ENCODE measurements around the gene GSTM3.

GSTM3 gene

DNA sequence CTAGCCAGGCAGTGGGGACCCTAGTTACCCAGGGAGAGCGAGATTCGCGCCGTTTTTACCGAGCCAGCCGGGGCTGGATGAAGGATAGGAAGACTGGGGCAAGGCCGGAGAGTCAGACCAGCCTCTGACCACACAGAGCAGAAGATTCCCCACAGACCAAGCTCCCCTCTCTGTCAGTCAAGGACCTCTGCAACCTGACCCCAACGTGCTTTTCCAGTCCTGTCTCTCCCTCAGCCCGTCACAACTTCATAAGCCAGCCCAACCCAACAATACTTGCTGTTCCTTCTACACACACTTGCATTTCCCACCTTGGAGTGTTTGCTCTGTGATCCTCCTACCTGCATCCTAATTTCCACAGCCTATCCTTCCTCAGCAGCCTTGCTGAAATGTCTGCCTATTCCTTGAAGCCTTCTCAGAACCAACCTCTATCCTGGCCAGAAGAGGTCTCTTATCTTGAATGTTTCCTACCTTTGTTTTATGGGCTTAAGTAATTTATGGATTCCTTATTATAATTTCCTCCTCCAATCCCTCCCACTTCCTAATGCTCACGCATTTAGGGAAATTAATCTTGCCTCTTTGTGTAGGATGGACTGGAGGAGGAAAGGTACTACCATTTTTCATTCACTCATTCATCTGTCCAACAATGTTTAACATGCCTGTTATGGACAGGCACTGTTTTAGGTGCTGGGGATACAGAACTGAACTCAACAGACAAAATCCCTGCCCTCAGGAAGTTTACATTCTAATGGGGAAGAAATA, at the start of gene GSTM3:
TSS of gene GSTM3 (minus strand) at position 424 of the 759 bp plus-strand sequence. CDS start 751 bp downstream, outside the sequence.
- peak; percentile 61 for DNase-seq

DNA sequence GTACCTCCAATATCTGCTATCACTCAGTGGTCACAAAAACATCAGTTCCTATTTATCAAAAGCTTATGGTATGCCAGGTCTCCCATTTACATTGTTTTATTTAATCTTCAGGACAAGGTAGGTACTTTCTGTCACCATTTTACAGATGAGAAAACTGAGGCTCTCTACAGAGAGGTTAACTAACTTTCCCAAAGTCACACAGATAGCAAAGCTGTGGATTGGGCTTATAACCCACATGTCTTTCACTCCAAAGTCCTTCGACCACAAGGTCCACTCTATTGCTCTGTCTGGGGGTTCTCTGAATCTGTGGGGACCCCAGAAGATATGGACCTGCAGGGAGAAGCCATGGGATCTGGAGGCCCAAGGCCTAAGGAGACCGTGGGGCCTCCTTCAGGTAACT, 49.5 kb upstream of the GSTM3 start:
- no peak for DNase-seq

GRCh38 chr1:109789551-109790180, 48.8 kb upstream of the GSTM3 start:
- no peak for DNase-seq

GRCh38 chr1:109788695-109789521, 48.1 kb upstream of the GSTM3 start:
- no peak for DNase-seq

DNA sequence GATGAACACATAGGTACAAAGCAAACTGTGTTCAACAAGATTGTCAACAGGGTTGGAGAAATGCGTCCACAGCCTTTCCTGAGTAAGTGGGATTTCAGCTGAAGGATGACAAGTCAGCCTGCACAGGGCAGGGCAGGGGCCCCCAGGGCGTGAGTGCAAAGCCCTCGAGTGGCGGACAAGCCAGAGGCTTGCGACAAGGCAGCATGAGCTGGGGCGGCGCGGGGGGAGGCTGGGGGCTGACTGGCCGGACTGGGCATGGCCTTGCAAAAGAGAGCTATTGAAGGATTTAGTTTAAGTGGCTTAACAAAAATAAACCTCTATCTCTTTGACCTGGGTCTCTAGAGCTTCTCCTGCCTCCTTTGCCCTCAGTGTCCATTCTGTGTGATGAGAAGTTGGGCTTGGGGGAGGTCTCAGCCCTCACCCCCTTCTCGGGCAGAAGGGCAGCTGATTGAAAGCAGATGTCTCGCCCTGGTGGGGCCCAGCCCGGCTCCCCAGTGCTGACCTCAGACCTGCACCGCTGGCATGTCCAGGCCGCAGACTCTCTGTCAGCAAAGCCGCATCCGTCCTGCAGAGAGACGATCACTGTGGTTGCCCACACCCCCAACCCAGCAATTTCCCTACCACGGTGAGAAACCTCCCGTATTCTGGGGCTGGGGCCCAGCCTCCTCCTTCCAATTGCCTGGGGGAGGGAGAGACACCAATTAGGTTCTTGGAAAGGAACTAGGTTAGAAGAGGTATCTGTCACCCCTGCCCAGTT, 47.2 kb upstream of the GSTM3 start:
- no peak for DNase-seq

DNA sequence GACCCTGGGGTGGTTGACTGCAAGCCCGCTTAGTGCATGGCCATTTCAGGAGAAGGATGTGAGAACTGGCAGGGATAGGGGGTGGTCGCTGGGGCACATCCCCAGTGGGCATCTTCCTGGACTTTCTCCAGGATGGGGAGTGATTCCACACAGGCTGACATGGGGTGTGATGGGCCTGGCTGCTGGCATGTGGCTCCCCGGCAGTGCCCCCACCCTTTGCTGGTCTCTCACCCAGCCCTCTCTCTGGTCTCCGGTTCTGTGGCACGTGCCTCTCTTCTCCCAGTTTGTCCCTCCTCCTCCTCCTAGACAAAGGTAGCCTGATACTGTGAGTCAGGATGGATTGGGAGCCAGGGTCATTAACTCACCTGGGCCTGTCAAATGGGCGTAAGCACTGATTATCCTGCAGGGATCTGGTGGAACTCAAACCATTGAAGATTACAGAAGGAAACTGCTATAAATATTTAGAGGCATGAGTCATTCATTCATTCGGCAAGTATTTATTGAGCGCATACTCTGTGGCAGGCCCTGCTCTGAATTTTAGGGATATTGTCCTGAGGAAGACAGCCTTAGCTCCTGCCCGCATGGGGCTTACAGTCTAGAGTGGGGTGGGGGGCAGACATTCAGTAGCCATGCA, 46.5 kb upstream of the GSTM3 start:
- DNase-seq, result no peak

GRCh38 chr1:109786531-109787021, 45.7 kb upstream of the GSTM3 start:
- no peak for DNase-seq

DNA sequence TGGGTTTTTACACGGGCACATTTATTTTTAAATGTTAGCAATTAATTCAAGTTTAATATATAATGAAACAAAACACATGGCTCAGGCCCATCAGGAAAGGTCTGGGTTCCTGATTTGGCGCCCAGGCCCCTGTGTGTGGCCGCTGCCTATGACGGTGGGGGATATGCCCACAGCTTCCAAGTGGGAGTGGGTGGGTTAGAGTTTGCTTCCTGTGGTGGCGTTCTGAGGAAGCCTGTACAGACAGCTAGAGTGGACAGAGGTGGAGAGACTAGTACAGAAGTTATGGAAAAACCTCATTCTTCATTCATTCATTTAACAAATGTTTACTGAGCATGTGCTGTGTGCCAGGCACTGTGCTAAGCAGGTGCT, 45.3 kb upstream of the GSTM3 start:
- no peak for DNase-seq

GRCh38 chr1:109785446-109786111, 44.7 kb upstream of the GSTM3 start:
- DNase-seq, result no peak

DNA sequence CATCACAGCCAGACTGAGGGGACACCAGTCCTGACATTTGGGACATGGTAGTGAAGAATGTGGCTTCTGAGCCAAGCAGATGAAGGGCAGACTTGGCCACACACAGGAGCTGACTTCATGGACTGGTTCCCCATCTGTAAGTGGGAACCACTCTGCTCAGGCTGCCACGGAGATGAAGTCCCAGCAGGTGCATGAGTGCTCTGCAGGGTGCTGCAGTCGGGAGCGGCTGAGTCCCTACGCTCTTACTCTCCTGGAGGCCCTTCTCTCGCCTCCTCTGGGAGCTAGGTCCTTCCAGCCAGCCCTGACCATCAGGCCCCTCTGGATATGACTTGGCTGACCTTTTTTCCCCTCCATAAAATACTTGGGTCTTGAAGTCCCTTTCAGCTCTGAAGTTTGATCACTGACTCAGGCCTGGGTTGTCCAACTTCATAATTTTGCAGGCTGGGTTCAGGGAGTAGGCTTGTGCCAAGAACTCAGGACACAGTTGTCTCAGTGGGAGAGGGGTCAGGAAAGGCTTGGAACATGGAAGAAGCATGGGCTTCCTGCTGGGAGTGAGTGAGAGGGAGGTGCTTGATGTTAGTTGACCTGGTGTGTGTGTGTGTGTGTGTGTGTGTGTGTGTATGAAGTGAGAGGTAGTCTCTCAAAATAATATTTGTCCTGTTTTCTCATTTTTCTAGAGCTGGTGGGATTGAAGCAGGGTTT, 43.9 kb upstream of the GSTM3 start:
- DNase-seq, result no peak

DNA sequence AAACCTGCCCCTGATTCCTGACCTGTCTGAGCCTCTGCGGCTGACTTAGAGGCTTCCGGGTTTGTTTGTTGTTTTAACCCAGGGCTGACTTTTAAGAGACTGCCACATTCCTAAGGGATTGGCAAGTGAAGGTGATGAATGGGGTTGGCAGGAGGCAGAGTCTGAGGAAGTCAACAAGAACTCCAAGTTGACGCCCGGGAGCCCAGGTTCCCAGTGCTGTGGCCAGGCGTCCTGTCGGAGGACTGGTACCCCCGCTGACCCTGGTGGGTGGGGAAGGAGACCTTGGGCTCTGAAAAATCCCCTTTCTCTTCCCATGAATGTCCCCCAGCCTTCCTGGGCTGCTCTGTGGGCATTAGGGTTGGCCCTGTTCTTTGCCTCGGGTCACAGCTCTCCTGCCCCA, 42.6 kb upstream of the GSTM3 start:
- no peak for DNase-seq

DNA sequence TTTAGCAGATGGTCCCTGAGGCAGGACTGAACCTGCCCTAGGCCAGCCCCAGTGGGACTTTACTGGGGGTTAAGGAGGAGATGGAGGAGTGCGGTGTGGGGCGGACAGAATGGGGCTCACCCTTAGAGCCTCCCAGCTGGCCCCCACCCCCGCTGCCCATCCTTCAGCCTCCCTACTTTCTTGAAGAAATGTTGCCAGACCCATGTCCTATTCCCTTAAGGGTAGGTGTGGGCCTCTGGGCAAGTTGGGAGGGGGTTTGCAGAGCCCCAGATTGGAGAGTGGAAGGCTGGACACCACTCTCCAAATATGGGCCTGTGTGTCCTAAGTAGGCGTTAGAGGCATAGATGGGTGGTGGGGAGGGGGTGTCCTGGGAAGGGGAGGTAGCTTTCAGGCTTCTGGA, 42.1 kb upstream of the GSTM3 start:
- DNase-seq, result no peak

DNA sequence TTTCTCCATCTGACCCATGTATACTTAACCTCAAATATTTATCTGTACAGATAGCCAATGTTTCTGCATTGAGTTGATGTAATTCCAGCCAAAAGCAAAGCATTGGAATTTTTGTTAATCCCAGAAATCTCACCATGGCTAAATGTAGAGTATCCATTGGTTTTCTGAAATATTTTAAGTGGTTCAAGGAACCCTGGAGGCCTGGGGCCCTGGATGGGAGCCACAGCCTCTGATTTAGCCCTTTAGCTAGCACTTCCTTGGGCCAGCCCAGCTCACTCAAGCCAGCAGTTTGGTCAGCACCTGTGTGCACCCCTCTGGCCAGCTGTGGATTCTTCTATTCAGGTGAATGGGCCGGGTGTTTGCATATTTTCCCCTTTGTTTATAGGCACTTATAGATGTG, 41.7 kb upstream of the GSTM3 start:
- no peak for DNase-seq

DNA sequence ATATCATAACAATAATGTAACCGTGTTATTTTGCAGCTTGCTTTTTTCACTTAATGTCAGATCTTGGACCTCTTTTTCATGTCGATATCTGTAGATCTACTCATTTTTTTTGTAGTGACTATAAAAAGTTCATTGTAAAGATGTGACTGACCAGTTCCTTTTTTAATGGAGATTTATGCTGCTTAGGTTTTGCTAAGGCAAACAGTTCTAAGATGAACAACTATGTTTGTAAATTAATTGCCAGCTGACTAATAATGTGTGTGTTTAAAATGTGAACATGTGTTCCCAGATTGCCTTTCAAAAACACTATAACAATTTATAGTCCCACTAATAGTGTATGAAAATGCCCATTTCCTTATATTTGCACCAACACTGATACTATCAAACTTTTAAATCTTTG, 41.0 kb upstream of the GSTM3 start:
- no peak for DNase-seq

GRCh38 chr1:109780982-109781381, 40.1 kb upstream of the GSTM3 start:
- no peak for DNase-seq

DNA sequence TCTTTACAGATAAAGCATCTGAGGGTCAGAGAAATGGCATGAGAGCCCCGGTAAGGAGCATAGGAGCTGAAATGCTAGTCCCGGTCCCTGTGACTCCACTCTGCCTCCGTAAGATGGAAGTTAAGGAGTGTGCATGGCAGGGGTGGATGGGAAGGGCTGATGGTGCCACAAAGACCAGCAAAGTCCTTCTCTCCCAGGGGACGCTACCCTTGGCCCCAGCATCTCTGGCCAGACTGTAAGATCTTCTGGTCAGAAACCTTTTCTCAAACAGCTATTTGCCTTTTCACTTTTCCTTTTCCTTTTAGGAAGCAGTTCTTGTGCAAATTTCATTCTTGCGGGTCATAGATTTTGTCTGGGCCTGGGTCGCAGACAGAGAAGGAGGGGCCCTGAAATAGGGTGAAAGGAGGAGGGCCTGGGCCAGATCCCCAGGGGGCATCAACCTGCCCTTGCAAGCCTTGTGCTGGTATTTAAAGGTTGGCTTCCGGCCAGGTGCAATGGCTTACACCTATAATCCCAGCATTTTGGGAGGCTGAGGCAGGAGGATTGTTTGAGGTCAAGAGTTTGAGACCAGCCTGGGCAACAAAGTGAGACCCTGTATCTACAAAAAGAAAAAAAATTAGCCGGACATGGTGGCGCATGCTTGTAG, 37.3 kb upstream of the GSTM3 start:
- DNase-seq, result no peak

DNA sequence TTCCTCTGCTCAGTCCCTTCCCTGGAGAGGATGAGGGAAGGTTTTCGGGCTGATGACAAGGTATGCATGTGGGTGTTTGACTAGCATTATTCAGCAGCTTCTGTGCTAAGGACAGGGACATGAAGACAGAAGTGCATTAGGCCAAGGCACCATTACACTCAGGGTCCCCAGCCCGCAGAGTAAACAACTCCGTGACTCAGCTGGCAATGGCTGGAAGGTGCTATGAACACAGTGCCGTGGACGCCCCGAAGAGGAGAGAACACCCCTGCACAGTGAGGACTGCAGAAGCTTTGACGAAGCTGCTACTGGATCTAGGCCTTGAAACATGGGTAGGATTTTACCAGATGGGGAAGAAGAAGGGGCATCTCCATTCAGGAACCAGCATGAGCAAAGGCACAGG, 36.6 kb upstream of the GSTM3 start:
- no peak for DNase-seq

- peak; percentile 68 for DNase-seq
Measured at GRCh38 chr1:109776911-109777310, 36.1 kb upstream of the GSTM3 start.

- no peak for DNase-seq
Measured at GRCh38 chr1:109776206-109776835, 35.5 kb upstream of the GSTM3 start.

GRCh38 chr1:109775398-109775797, 34.6 kb upstream of the GSTM3 start:
- DNase-seq, result no peak

Data from NCI-H526 treated with DMSO at 0.1 percent for 48 hours (cell line).